ENCODE measurements around the gene DNPH1.

DNA sequence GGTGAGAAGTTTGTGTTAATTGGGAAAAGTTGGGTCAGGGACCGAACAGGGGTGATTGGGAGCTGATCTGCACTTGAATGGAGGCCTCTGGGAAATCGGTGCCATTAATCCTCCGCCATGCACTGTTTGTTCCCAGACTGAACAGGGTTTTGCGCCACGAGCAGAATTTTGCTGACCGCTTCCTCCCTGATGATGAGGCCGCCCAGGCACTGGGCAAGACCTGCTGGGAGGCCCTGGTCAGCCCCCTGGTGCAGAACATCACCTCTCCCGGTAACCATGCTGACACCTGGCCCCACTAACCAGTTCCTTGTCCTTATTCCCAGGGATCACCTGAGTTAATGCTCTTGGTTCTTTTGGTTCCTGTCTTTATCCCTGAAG is 25.6 kb downstream of the DNPH1 start:
- TF ChIP-seq EZH2 (IDR thresholded peaks at IDR 0.05; ENCODE audit: borderline replicate concordance, low read depth, low read length, severe bottlenecking) (no peak), POLR2AphosphoS5 (IDR thresholded peaks at IDR 0.05; ENCODE audit: insufficient read depth, low read depth, low read length) (no peak), POLR2A (IDR thresholded peaks at IDR 0.05; ENCODE audit: low read depth, low read length) (no peak), MYC (IDR thresholded peaks at IDR 0.05; ENCODE audit: low read depth, low read length) (no peak), GATA2 (IDR thresholded peaks at IDR 0.05; ENCODE audit: insufficient read depth, insufficient read length, low read depth, low read length) (no peak)
- TF ChIP-seq, protein P1, sequence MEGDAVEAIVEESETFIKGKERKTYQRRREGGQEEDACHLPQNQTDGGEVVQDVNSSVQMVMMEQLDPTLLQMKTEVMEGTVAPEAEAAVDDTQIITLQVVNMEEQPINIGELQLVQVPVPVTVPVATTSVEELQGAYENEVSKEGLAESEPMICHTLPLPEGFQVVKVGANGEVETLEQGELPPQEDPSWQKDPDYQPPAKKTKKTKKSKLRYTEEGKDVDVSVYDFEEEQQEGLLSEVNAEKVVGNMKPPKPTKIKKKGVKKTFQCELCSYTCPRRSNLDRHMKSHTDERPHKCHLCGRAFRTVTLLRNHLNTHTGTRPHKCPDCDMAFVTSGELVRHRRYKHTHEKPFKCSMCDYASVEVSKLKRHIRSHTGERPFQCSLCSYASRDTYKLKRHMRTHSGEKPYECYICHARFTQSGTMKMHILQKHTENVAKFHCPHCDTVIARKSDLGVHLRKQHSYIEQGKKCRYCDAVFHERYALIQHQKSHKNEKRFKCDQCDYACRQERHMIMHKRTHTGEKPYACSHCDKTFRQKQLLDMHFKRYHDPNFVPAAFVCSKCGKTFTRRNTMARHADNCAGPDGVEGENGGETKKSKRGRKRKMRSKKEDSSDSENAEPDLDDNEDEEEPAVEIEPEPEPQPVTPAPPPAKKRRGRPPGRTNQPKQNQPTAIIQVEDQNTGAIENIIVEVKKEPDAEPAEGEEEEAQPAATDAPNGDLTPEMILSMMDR (IDR thresholded peaks at IDR 0.05; ENCODE audit: extremely low read depth in 1 of 2, insufficient read depth in 1 of 2, low read depth in 1 of 2, low read length in 2 of 2) = no peak
- TF ChIP-seq, protein P2, sequence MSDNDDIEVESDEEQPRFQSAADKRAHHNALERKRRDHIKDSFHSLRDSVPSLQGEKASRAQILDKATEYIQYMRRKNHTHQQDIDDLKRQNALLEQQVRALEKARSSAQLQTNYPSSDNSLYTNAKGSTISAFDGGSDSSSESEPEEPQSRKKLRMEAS (IDR thresholded peaks at IDR 0.05; ENCODE audit: insufficient read depth, insufficient read length) = no peak
